SU-DHL-6 (cell line): ENCODE data around the gene SYNJ1.

Experiments used
- H2AFZ ChIP-seq: fragments of 200-600 bp; sonication (generic); 2 replicates; pipeline ENCODE4 v1.6.1; 2014; ENCODE audit warnings: low read depth, mild to moderate bottlenecking, moderate library complexity, mixed read lengths, antibody characterized with exemption, low read length; ENCODE audit not compliant: severe bottlenecking
- H3F3A ChIP-seq: fragments of 200-600 bp; shearing (Covaris generic); 2 replicates; pipeline ENCODE4 v1.6.0; 2016; ENCODE audit warnings: antibody characterized with exemption, mild to moderate bottlenecking; ENCODE audit not compliant: insufficient read depth
- H3K27ac ChIP-seq: fragments of 200-600 bp; sonication (generic); 2 replicates; pipeline ENCODE4 v1.5.1; 2016; ENCODE audit warnings: low read depth, mild to moderate bottlenecking, low read length, moderate library complexity, mixed read lengths
- H3K27me3 ChIP-seq: fragments of 200-600 bp; sonication (generic), shearing (Covaris generic); 2 replicates; pipeline ENCODE4 v1.6.0; 2014; ENCODE audit warnings: mild to moderate bottlenecking, low read length
- H3K36me3 ChIP-seq: fragments of 200-600 bp; sonication (generic); 2 replicates; pipeline ENCODE4 v1.6.1; 2014; ENCODE audit warnings: mild to moderate bottlenecking, low read length, mixed read lengths
- H3K4me2 ChIP-seq: fragments of 300-600, 200-600 bp; shearing (Covaris generic), sonication (generic); 2 replicates; pipeline ENCODE4 v1.6.0; 2014; ENCODE audit warnings: low read length, low read depth, mild to moderate bottlenecking; ENCODE audit not compliant: poor library complexity, severe bottlenecking
- H3K4me3 ChIP-seq: fragments of 200-600 bp; sonication (generic); 2 replicates; pipeline ENCODE4 v1.5.1; 2014; ENCODE audit warnings: antibody characterized with exemption, low read length, mild to moderate bottlenecking, mixed read lengths; ENCODE audit not compliant: insufficient read depth, poor library complexity, severe bottlenecking
- H3K79me2 ChIP-seq: fragments of 200-600 bp; sonication (generic); 2 replicates; pipeline ENCODE4 v1.6.1; 2014; ENCODE audit warnings: mild to moderate bottlenecking, low read length, moderate library complexity; ENCODE audit not compliant: insufficient read depth
- H3K9ac ChIP-seq: fragments of 200-600 bp; sonication (generic); 2 replicates; pipeline ENCODE4 v1.7.0; 2014; ENCODE audit warnings: mild to moderate bottlenecking, low read length
- H3K9me2 ChIP-seq: fragments of 200-600 bp; sonication (generic); replicated peaks from 2 replicates; pipeline ENCODE4 v1.6.1; 2014; ENCODE audit warnings: low read length; ENCODE audit not compliant: insufficient read depth
- H3K9me3 ChIP-seq: fragments of 200-600 bp; sonication (generic); 2 replicates; pipeline ENCODE4 v1.6.1; 2014; ENCODE audit warnings: low read length, mixed read lengths; ENCODE audit not compliant: insufficient read depth
- H4K20me1 ChIP-seq: fragments of 200-600 bp; sonication (generic); 2 replicates; pipeline ENCODE4 v1.6.1; 2014; ENCODE audit warnings: low read depth, mild to moderate bottlenecking, antibody characterized with exemption, low read length, moderate library complexity, mixed read lengths
- EZH2phosphoT487 ChIP-seq: fragments of 200-600 bp; sonication (generic), shearing (Covaris generic); conservative IDR thresholded peaks from 2 replicates; pipeline ENCODE4 v1.6.1; 2018; ENCODE audit warnings: mild to moderate bottlenecking, antibody characterized with exemption, low read length, moderate library complexity, mixed read lengths
- TF ChIP-seq, protein P1 (sequence below): fragments of 200-600 bp; sonication (generic); IDR thresholded peaks from one replicate; pipeline ENCODE4 v1.5.1; 2017; ENCODE audit warnings: antibody characterized with exemption, mild to moderate bottlenecking, low read length, moderate library complexity; ENCODE audit not compliant: insufficient read depth, poor library complexity, severe bottlenecking

SYNJ1 gene

DNA sequence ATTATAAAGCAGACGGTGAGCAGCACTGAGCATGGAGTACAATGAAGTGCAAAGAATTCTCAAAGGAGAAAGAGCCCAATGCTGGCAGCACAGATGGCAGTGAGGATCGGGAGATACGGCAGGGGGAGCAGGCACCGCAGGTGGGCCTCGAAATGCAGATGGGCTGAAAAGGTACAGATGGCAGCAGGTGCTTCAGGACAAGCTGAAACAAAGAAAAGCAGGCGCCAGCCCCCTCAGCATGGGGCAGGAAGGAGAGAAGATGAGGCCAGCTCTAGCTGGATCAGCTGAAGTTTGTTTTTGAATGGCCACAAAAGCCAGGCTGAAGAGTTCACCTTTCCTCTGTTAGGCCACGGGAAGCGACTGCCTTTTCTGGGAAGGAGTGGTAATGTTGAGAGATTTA lies 123.3 kb downstream of the SYNJ1 start:
- H3K27me3 ChIP-seq: no peaks in the 10 kb centered on the region
- no peaks in the 10 kb centered on the region for H3K9me3 ChIP-seq
- no peaks in the 10 kb centered on the region for H4K20me1 ChIP-seq
- no peak overlapping the region for H3K4me3 ChIP-seq
- no peaks in the 10 kb centered on the region for H3F3A ChIP-seq
- peaks cover 10% of the 10 kb centered on the region; the same call in 1 of the 2 replicates for H3K36me3 ChIP-seq
- H3K27ac ChIP-seq: no peak overlapping the region
- no peak overlapping the region for H3K4me2 ChIP-seq
- no peaks in the 10 kb centered on the region for H3K9me2 ChIP-seq
- H3K9ac ChIP-seq: no peak overlapping the region
- no peak overlapping the region for H2AFZ ChIP-seq
- H3K79me2 ChIP-seq: no peaks in the 10 kb centered on the region
- TF ChIP-seq, protein P1, sequence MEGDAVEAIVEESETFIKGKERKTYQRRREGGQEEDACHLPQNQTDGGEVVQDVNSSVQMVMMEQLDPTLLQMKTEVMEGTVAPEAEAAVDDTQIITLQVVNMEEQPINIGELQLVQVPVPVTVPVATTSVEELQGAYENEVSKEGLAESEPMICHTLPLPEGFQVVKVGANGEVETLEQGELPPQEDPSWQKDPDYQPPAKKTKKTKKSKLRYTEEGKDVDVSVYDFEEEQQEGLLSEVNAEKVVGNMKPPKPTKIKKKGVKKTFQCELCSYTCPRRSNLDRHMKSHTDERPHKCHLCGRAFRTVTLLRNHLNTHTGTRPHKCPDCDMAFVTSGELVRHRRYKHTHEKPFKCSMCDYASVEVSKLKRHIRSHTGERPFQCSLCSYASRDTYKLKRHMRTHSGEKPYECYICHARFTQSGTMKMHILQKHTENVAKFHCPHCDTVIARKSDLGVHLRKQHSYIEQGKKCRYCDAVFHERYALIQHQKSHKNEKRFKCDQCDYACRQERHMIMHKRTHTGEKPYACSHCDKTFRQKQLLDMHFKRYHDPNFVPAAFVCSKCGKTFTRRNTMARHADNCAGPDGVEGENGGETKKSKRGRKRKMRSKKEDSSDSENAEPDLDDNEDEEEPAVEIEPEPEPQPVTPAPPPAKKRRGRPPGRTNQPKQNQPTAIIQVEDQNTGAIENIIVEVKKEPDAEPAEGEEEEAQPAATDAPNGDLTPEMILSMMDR: no peak
- TF ChIP-seq EZH2phosphoT487: no peak

- H4K20me1 ChIP-seq: no peaks in the 10 kb centered on the region
- no peak overlapping the region for H3K9ac ChIP-seq
- TF ChIP-seq, protein P1: no peak
- TF ChIP-seq EZH2phosphoT487: no peak
- no peak overlapping the region for H3K4me3 ChIP-seq
- no peaks in the 10 kb centered on the region for H3K27me3 ChIP-seq
- H2AFZ ChIP-seq: no peak overlapping the region
- no peaks in the 10 kb centered on the region for H3K9me2 ChIP-seq
- no peak overlapping the region for H3K4me2 ChIP-seq
- no peak overlapping the region for H3K27ac ChIP-seq
- H3K79me2 ChIP-seq: no peaks in the 10 kb centered on the region
- peaks cover 7% of the 10 kb centered on the region; the same call in 1 of the 2 replicates for H3K36me3 ChIP-seq
- no peaks in the 10 kb centered on the region for H3K9me3 ChIP-seq
- H3F3A ChIP-seq: no peaks in the 10 kb centered on the region
Measured at GRCh38 chr21:32603131-32603530, 124.7 kb downstream of the SYNJ1 start.

DNA sequence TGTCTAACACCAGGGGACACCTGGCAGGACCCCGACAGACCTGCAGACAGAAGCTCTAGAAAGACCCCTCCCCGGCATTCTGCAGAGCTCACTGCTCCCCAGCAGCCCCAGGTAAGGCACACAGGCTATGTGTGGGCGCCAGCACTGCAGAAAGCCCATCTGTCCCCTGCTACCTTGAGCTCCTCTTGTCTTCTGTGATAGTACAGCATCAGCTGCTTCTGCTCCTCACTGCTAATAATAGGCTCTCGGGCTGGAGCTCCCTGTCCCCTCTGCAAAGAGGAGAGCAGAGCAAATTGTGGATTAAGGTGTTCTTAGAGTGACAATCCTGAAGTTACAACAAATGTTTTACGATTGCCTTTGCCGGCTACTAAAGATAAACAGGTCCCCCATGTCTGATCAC lies 125.7 kb downstream of the SYNJ1 start:
- no peaks in the 10 kb centered on the region for H3F3A ChIP-seq
- H3K4me3 ChIP-seq: no peak overlapping the region
- H3K27me3 ChIP-seq: no peaks in the 10 kb centered on the region
- TF ChIP-seq, protein P1: no peak
- TF ChIP-seq EZH2phosphoT487: no peak
- H3K4me2 ChIP-seq: no peak overlapping the region
- no peaks in the 10 kb centered on the region for H3K79me2 ChIP-seq
- no peak overlapping the region for H3K27ac ChIP-seq
- no peak overlapping the region for H2AFZ ChIP-seq
- H3K36me3 ChIP-seq: peaks cover 7% of the 10 kb centered on the region; the same call in 1 of the 2 replicates
- H3K9me2 ChIP-seq: no peaks in the 10 kb centered on the region
- no peak overlapping the region for H3K9ac ChIP-seq
- no peaks in the 10 kb centered on the region for H4K20me1 ChIP-seq
- no peaks in the 10 kb centered on the region for H3K9me3 ChIP-seq

GRCh38 chr21:32599526-32599925 lies 128.3 kb downstream of the SYNJ1 start:
- no peak for TF ChIP-seq EZH2phosphoT487
- TF ChIP-seq, protein P1: no peak
- H3K36me3 ChIP-seq: no peaks in the 10 kb centered on the region; the same call in 1 of the 2 replicates
- H3F3A ChIP-seq: no peaks in the 10 kb centered on the region
- no peaks in the 10 kb centered on the region for H3K9me2 ChIP-seq
- no peak overlapping the region for H3K4me2 ChIP-seq
- H3K27me3 ChIP-seq: no peaks in the 10 kb centered on the region
- H3K27ac ChIP-seq: no peak overlapping the region
- H3K4me3 ChIP-seq: no peak overlapping the region
- H3K79me2 ChIP-seq: no peaks in the 10 kb centered on the region
- no peaks in the 10 kb centered on the region for H4K20me1 ChIP-seq
- no peaks in the 10 kb centered on the region for H3K9me3 ChIP-seq
- no peak overlapping the region for H3K9ac ChIP-seq
- no peak overlapping the region for H2AFZ ChIP-seq
